NCI-H146 treated with DMSO at 0.1 percent for 48 hours (cell line): ENCODE results near the gene CUEDC2.

Experiments used
- DNase-seq: peaks from one replicate; lab custom pipeline; 2025; ENCODE audit not compliant: unreplicated experiment; lab: John Stamatoyannopoulos, UW

Gene CUEDC2

GRCh38 chr10:102425444-102425843 is 6.9 kb downstream of the CUEDC2 start:
- DNase-seq: no peak

- no peak for DNase-seq
Observed at GRCh38 chr10:102424916-102425315, 7.5 kb downstream of the CUEDC2 start.

GRCh38 chr10:102424145-102424544 is 8.2 kb downstream of the CUEDC2 start:
- DNase-seq: no peak

- no peak for DNase-seq
Observed at GRCh38 chr10:102423372-102423968, 8.9 kb downstream of the CUEDC2 start.

GRCh38 chr10:102422545-102423129 is 9.7 kb downstream of the CUEDC2 start:
- DNase-seq: no peak

- no peak for DNase-seq
Observed at GRCh38 chr10:102421757-102422512, 10.4 kb downstream of the CUEDC2 start.

GRCh38 chr10:102421507-102421756 is 10.9 kb downstream of the CUEDC2 start:
- no peak for DNase-seq

- peak; percentile 95 for DNase-seq
Observed at GRCh38 chr10:102420714-102421506, 11.5 kb downstream of the CUEDC2 start, which contains the start of gene FBXL15. Gene FBXL15, plus strand, starts transcription at chr10:102420836. Its CDS starts 294 bp downstream, at chr10:102421130.

- DNase-seq: no peak
Observed at GRCh38 chr10:102420181-102420713, 12.1 kb downstream of the CUEDC2 start.

GRCh38 chr10:102419269-102420180 is 12.8 kb downstream of the CUEDC2 start:
- peak; percentile 81 for DNase-seq

- DNase-seq: peak; percentile 81
Observed at GRCh38 chr10:102418622-102419268, 13.6 kb downstream of the CUEDC2 start, which contains the start of gene PSD. Gene PSD, minus strand, starts transcription at chr10:102418785. Its CDS starts 1,747 bp downstream, at chr10:102417038.

GRCh38 chr10:102416695-102417094 is 15.7 kb downstream of the CUEDC2 start:
- no peak for DNase-seq

GRCh38 chr10:102416283-102416682 is 16.1 kb downstream of the CUEDC2 start:
- DNase-seq: no peak

GRCh38 chr10:102414749-102415148 is 17.6 kb downstream of the CUEDC2 start:
- no peak for DNase-seq

- no peak for DNase-seq
Observed at GRCh38 chr10:102413806-102414561, 18.4 kb downstream of the CUEDC2 start.

- peak; percentile 73 for DNase-seq
Observed at GRCh38 chr10:102413053-102413705, 19.2 kb downstream of the CUEDC2 start.

GRCh38 chr10:102412293-102412692 is 20.1 kb downstream of the CUEDC2 start:
- no peak for DNase-seq
